Smooth muscle cell (in vitro differentiated cells): ENCODE measurements around the gene GSTK1. TPM values are rescaled to one million over a fixed set of nuclear protein-coding genes. Genes with fewer than 3 reads are reported as not detected.
A peak's percentile ranks its signal among the peaks of the same experiment; 100 is the strongest.

Source experiments
- DNase-seq: peaks from one replicate; lab custom pipeline; 2025; ENCODE audit not compliant: unreplicated experiment; lab: John Stamatoyannopoulos, UW
- H2AFZ ChIP-seq: fragments of 200-600 bp; sonication (generic); 2 replicates; pipeline ENCODE4 v1.6.0; 2016; ENCODE audit warnings: antibody characterized with exemption, low read depth, mild to moderate bottlenecking
- H3F3A ChIP-seq: fragments of 200-600 bp; sonication (generic); 2 replicates; pipeline ENCODE4 v1.6.0; 2017; ENCODE audit warnings: antibody characterized with exemption, low read depth
- H3K27ac ChIP-seq: fragments of 200-600 bp; sonication (generic); 2 replicates; pipeline ENCODE4 v1.5.1; 2016; ENCODE audit warnings: low read depth, mild to moderate bottlenecking
- H3K27me3 ChIP-seq: fragments of 200-600 bp; sonication (generic); 2 replicates; pipeline ENCODE4 v1.6.1; 2016; ENCODE audit warnings: low read depth, mild to moderate bottlenecking
- H3K36me3 ChIP-seq: fragments of 200-600 bp; sonication (generic); 2 replicates; pipeline ENCODE4 v1.5.1; 2016; ENCODE audit warnings: low read depth
- H3K4me1 ChIP-seq: fragments of 200-600 bp; sonication (generic); 2 replicates; pipeline ENCODE4 v1.5.1; 2016; ENCODE audit warnings: low read depth
- H3K4me2 ChIP-seq: fragments of 200-600 bp; sonication (generic); 2 replicates; pipeline ENCODE4 v1.6.0; 2016; ENCODE audit warnings: mild to moderate bottlenecking
- H3K4me3 ChIP-seq: fragments of 200-600 bp; sonication (generic); 2 replicates; pipeline ENCODE4 v1.5.1; 2016; ENCODE audit warnings: mild to moderate bottlenecking
- H3K79me2 ChIP-seq: fragments of 200-600 bp; sonication (generic); 2 replicates; pipeline ENCODE4 v1.6.0; 2016; ENCODE audit warnings: low read depth, mild to moderate bottlenecking
- H3K9ac ChIP-seq: fragments of 200-600 bp; sonication (generic); 2 replicates; pipeline ENCODE4 v1.6.0; 2016; ENCODE audit warnings: low read depth
- H3K9me3 ChIP-seq: fragments of 200-600 bp; sonication (generic); replicated peaks from 2 replicates; pipeline ENCODE4 v1.5.1; 2016; ENCODE audit warnings: low read depth
- H4K20me1 ChIP-seq: fragments of 200-600 bp; sonication (generic); 2 replicates; pipeline ENCODE4 v1.6.0; 2016; ENCODE audit warnings: low read depth
- WGBS: methylation state at CpG from one replicate; pipeline ENCODE4 v1.1.7; 2016; ENCODE audit warnings: low lambda C conversion rate; 5-methylcytosine and 5-hydroxymethylcytosine counted together
- polyA plus RNA-seq: library from polyadenylated mRNA; unstranded; fragments of >200 nt; fragmentation: Nextera tagmentation; extraction: Ambion mirVana; gene quantifications from 2 replicates; pipeline ENCODE4 v1.2.1, GENCODE V29; 2016
- total RNA-seq: library from RNA; depleted of rRNA; stranded (reverse); fragments of >200 nt; gene quantifications from 2 replicates; pipeline ENCODE4 v1.2.3, GENCODE V29; 2014
- TF ChIP-seq, protein P1 (sequence below): fragments of 200-600 bp; sonication (generic); IDR thresholded peaks from 2 replicates; pipeline ENCODE4 v1.5.1; 2017; ENCODE audit warnings: borderline replicate concordance, mild to moderate bottlenecking, antibody characterized with exemption; ENCODE audit not compliant: insufficient read depth, poor library complexity, severe bottlenecking

GSTK1 gene
- total and polyA plus RNA-seq, 2 experiments from 2014 or later, result 105 to 158 TPM

DNA sequence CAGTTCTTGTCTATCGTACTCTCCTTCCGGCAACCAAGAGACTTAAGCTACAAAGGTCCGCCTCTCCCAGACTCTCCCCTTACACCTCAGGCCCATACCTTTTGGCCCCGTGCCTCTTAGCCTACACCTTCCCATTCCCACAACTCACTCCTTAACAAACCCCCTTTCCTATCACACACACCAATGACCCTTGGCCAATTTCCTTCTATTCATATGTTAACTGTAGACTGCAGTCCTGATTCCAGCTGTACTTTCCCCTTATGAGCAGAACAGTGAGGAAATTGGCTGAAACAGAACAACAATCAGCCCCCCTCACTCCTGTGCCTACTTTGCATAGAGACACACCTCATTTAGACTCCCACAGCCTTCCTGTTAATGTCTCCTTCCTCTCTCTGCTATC lies 20.1 kb downstream of the GSTK1 start:
- no peak overlapping the region for H3K4me3 ChIP-seq
- TF ChIP-seq, protein P1, sequence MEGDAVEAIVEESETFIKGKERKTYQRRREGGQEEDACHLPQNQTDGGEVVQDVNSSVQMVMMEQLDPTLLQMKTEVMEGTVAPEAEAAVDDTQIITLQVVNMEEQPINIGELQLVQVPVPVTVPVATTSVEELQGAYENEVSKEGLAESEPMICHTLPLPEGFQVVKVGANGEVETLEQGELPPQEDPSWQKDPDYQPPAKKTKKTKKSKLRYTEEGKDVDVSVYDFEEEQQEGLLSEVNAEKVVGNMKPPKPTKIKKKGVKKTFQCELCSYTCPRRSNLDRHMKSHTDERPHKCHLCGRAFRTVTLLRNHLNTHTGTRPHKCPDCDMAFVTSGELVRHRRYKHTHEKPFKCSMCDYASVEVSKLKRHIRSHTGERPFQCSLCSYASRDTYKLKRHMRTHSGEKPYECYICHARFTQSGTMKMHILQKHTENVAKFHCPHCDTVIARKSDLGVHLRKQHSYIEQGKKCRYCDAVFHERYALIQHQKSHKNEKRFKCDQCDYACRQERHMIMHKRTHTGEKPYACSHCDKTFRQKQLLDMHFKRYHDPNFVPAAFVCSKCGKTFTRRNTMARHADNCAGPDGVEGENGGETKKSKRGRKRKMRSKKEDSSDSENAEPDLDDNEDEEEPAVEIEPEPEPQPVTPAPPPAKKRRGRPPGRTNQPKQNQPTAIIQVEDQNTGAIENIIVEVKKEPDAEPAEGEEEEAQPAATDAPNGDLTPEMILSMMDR, result no peak
- no peak overlapping the region for H3K9ac ChIP-seq
- no peaks in the 10 kb centered on the region for H3K9me3 ChIP-seq
- no peaks in the 10 kb centered on the region for H3K79me2 ChIP-seq
- no peak overlapping the region for H2AFZ ChIP-seq
- no peaks in the 10 kb centered on the region for H3K36me3 ChIP-seq
- no peaks in the 10 kb centered on the region for H4K20me1 ChIP-seq
- H3F3A ChIP-seq, result peaks cover 8% of the 10 kb centered on the region
- DNase-seq, result no peak
- no peak overlapping the region for H3K27ac ChIP-seq
- H3K4me1 ChIP-seq, result no peaks in the 10 kb centered on the region
- 78% methylated on average over 4 of the region's 4 CpGs for WGBS
- no peaks in the 10 kb centered on the region for H3K27me3 ChIP-seq
- H3K4me2 ChIP-seq, result no peak overlapping the region

GRCh38 chr7:143284591-143285469 lies 21.6 kb downstream of the GSTK1 start, which contains the start of gene TMEM139:
TSS of gene TMEM139 (plus strand) at chr7:143284958. CDS start at chr7:143285958, 1,000 bp downstream.
- Histone ChIP-seq H3K4me2 (peak within 1 kb of the TSS; percentile 55), H3K36me3 (no peaks in the 10 kb centered on the region), H3K9ac (no peak within 1 kb of the TSS), H3K4me1 (no peaks in the 10 kb centered on the region), H3K4me3 (peak within 1 kb of the TSS; percentile 33), H3K27me3 (no peaks in the 10 kb centered on the region), H3K79me2 (peaks cover 8% of the 10 kb centered on the region), H3K27ac (no peak within 1 kb of the TSS), H2AFZ (no peak within 1 kb of the TSS), H3F3A (peaks cover 8% of the 10 kb centered on the region), H4K20me1 (no peaks in the 10 kb centered on the region), H3K9me3 (no peaks in the 10 kb centered on the region)
- WGBS, result 54% methylated on average over 19 of the region's 19 CpGs
- TF ChIP-seq, protein P1, result no peak
- no peak for DNase-seq

DNA sequence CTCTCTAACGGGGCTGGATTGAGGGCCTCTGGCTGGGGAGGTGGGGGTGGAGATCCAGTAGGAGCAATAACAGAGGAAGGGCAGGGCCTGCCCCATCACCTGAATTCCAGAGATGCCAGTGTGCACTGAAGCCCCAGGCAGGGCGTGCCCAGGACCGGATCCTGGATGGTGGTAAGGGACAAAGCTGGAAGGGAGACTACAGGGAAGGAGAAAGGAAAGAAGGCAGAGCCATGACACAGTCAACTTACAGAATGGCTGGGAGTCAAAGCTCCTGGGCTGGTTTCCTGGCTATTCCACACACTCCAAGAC lies 22.2 kb downstream of the GSTK1 start:
- no peak for DNase-seq
- no peak overlapping the region for H3K4me3 ChIP-seq
- TF ChIP-seq, protein P1, result no peak
- WGBS, result 50% methylated on average over 3 of the region's 3 CpGs
- H3K27ac ChIP-seq, result no peak overlapping the region
- H2AFZ ChIP-seq, result no peak overlapping the region
- no peaks in the 10 kb centered on the region for H3K36me3 ChIP-seq
- H4K20me1 ChIP-seq, result peaks cover 5% of the 10 kb centered on the region
- H3K4me2 ChIP-seq, result no peak overlapping the region
- H3K4me1 ChIP-seq, result peaks cover 4% of the 10 kb centered on the region
- H3K9ac ChIP-seq, result no peak overlapping the region
- no peaks in the 10 kb centered on the region for H3K27me3 ChIP-seq
- peaks cover 14% of the 10 kb centered on the region for H3K79me2 ChIP-seq
- H3F3A ChIP-seq, result peaks cover 8% of the 10 kb centered on the region
- no peaks in the 10 kb centered on the region for H3K9me3 ChIP-seq
